ENCODE results near the gene NIT2.
A peak's percentile ranks its signal among the peaks of the same experiment; 100 is the strongest.

The NIT2 gene

DNA sequence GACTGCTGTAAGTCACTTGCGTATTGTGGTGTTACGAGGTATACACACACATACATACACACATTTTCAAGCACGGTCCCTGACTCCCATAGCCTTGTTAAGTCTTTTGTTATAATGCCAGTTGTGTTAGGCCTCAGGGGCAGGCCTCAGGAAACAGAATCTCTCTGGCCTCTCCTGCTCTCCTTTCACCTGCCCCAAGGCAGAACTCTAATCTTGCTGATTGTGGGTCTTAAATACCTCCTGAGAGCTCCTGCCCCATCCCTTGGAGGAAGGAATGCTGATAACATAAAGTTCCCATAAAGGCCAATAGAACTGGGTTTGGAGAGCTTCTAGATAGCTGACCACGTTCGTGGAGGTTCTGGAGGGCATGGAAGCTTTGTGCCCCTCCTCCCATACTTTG lies 3.9 kb upstream of the NIT2 start:
- Histone ChIP-seq H3F3A (ENCODE audit: insufficient read depth, low read length) (no peaks in the 10 kb centered on the region), H4K20me1 (ENCODE audit: insufficient read depth, low read length) (no peaks in the 10 kb centered on the region), H3K27me3 (ENCODE audit: insufficient read depth, low read length) (no peaks in the 10 kb centered on the region), H2AFZ (ENCODE audit: low read length) (no peak overlapping the region), H3K36me3 (ENCODE audit: insufficient read depth, low read length) (peaks cover 3% of the 10 kb centered on the region), H3K79me2 (ENCODE audit: insufficient read depth, low read length) (no peaks in the 10 kb centered on the region), H3K4me2 (ENCODE audit: low read length) (no peak overlapping the region), H3K4me3 (ENCODE audit: low read depth, low read length, poor library complexity, severe bottlenecking) (no peak overlapping the region), H3K4me1 (ENCODE audit: insufficient read depth, low read length, severe bottlenecking) (peaks cover 22% of the 10 kb centered on the region), H3K27ac (ENCODE audit: low read depth, low read length, poor library complexity, severe bottlenecking) (no peak overlapping the region), H3K9me2 (ENCODE audit: low read depth, low read length) (no peaks in the 10 kb centered on the region), H3K9me3 (ENCODE audit: low read length) (no peaks in the 10 kb centered on the region), H3K9ac (ENCODE audit: low read length) (no peak overlapping the region)
- TF ChIP-seq, protein P1, sequence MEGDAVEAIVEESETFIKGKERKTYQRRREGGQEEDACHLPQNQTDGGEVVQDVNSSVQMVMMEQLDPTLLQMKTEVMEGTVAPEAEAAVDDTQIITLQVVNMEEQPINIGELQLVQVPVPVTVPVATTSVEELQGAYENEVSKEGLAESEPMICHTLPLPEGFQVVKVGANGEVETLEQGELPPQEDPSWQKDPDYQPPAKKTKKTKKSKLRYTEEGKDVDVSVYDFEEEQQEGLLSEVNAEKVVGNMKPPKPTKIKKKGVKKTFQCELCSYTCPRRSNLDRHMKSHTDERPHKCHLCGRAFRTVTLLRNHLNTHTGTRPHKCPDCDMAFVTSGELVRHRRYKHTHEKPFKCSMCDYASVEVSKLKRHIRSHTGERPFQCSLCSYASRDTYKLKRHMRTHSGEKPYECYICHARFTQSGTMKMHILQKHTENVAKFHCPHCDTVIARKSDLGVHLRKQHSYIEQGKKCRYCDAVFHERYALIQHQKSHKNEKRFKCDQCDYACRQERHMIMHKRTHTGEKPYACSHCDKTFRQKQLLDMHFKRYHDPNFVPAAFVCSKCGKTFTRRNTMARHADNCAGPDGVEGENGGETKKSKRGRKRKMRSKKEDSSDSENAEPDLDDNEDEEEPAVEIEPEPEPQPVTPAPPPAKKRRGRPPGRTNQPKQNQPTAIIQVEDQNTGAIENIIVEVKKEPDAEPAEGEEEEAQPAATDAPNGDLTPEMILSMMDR (IDR thresholded peaks at IDR 0.05; ENCODE audit: low read length) = no peak
- no peak for TF ChIP-seq EZH2 (IDR thresholded peaks at IDR 0.05; ENCODE audit: borderline replicate concordance, low read length)

DNA sequence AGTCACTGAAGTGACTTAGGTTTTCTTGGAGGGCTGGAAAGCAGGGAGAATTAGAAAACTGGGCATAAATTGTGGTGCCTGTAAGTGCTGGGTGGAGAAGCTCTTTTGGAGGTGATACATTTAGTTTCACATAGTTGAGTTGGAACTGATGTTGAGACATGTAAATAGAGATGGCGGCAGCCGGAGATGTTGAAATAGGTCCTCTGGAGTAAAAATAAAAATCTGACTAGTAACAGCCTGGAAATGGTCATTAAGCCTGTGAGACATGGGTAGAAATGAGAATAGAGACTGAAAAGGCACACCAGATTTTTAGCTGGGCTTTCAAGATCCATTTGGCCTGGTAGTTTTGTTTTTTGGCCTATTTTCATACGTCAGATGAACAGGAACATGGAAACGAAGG lies 2.9 kb upstream of the NIT2 start:
- Histone ChIP-seq H3K4me3 (ENCODE audit: low read depth, low read length, poor library complexity, severe bottlenecking) (no peak overlapping the region), H3K4me2 (ENCODE audit: low read length) (no peak overlapping the region), H3K4me1 (ENCODE audit: insufficient read depth, low read length, severe bottlenecking) (peaks cover 28% of the 10 kb centered on the region), H3F3A (ENCODE audit: insufficient read depth, low read length) (no peaks in the 10 kb centered on the region), H3K9ac (ENCODE audit: low read length) (no peak overlapping the region), H3K27me3 (ENCODE audit: insufficient read depth, low read length) (no peaks in the 10 kb centered on the region), H3K27ac (ENCODE audit: low read depth, low read length, poor library complexity, severe bottlenecking) (no peak overlapping the region), H2AFZ (ENCODE audit: low read length) (no peak overlapping the region), H4K20me1 (ENCODE audit: insufficient read depth, low read length) (no peaks in the 10 kb centered on the region), H3K36me3 (ENCODE audit: insufficient read depth, low read length) (no peaks in the 10 kb centered on the region), H3K79me2 (ENCODE audit: insufficient read depth, low read length) (no peaks in the 10 kb centered on the region), H3K9me2 (ENCODE audit: low read depth, low read length) (no peaks in the 10 kb centered on the region), H3K9me3 (ENCODE audit: low read length) (no peaks in the 10 kb centered on the region)
- TF ChIP-seq EZH2 (IDR thresholded peaks at IDR 0.05; ENCODE audit: borderline replicate concordance, low read length) = no peak
- TF ChIP-seq, protein P1 (IDR thresholded peaks at IDR 0.05; ENCODE audit: low read length) = no peak

DNA sequence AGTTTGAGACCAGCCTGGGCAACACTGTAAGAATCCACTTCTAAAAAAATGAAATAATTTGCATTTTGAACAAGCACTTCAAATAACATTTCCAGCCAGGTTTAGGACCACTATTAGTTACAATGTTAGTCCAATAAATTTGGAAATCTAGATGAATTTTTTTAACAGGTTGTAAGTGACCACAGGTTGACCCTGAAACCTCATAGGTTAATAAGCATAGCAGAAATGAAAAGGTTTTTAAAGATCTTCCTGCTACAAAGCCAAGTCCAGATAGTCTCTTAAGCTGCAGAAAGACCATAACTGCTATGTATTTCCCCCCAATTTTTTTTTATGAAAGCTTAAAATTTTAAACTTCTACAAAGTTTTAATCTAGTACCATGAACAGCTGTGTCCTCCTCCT lies 1.5 kb upstream of the NIT2 start:
- Histone ChIP-seq H3F3A (ENCODE audit: insufficient read depth, low read length) (no peaks in the 10 kb centered on the region), H3K27ac (ENCODE audit: low read depth, low read length, poor library complexity, severe bottlenecking) (no peak overlapping the region), H3K4me3 (ENCODE audit: low read depth, low read length, poor library complexity, severe bottlenecking) (no peak overlapping the region), H3K79me2 (ENCODE audit: insufficient read depth, low read length) (no peaks in the 10 kb centered on the region), H2AFZ (ENCODE audit: low read length) (peak overlapping the region; percentile 92; the same call in 1 of the 2 replicates), H3K9me3 (ENCODE audit: low read length) (no peaks in the 10 kb centered on the region), H3K9me2 (ENCODE audit: low read depth, low read length) (no peaks in the 10 kb centered on the region), H3K4me1 (ENCODE audit: insufficient read depth, low read length, severe bottlenecking) (peaks cover 28% of the 10 kb centered on the region), H3K36me3 (ENCODE audit: insufficient read depth, low read length) (no peaks in the 10 kb centered on the region), H3K9ac (ENCODE audit: low read length) (no peak overlapping the region), H3K27me3 (ENCODE audit: insufficient read depth, low read length) (no peaks in the 10 kb centered on the region), H4K20me1 (ENCODE audit: insufficient read depth, low read length) (no peaks in the 10 kb centered on the region), H3K4me2 (ENCODE audit: low read length) (no peak overlapping the region; the same call in 1 of the 2 replicates)
- TF ChIP-seq EZH2 (IDR thresholded peaks at IDR 0.05; ENCODE audit: borderline replicate concordance, low read length) = no peak
- TF ChIP-seq, protein P1 (IDR thresholded peaks at IDR 0.05; ENCODE audit: low read length) = no peak

All from OCI-LY1 (cell line).